Subcutaneous adipose tissue (tissue), 4 donors: ENCODE measurements around the gene GHDC. TPM values are rescaled to one million over a fixed set of nuclear protein-coding genes. Genes with fewer than 3 reads are reported as not detected.

Experiments used
- CTCF ChIP-seq: fragments of 450-650 bp; IDR thresholded peaks from one replicate; pipeline ENCODE4 v1.5.1; 2016; ENCODE audit warnings: low read depth, mild to moderate bottlenecking, control low read depth, antibody characterized with exemption, moderate library complexity
- total RNA-seq, 4 donors: library from RNA; depleted of rRNA; stranded (reverse); fragments of >200 nt; gene quantifications; one replicate each; pipeline ENCODE4 v1.1.0, GENCODE V29; 2016

Gene GHDC
- total RNA-seq, 4 donors from 2014 or later = 18.8 to 47.5 (median 45.3) TPM

GRCh38 chr17:42190491-42191274 lies 3.6 kb downstream of the GHDC start:
- no peak for TF ChIP-seq CTCF

- TF ChIP-seq CTCF = no peak
Measured at GRCh38 chr17:42189651-42189965, 4.7 kb downstream of the GHDC start.

- no peak for TF ChIP-seq CTCF
Measured at GRCh38 chr17:42188749-42189650, 5.3 kb downstream of the GHDC start.

- TF ChIP-seq CTCF = no peak
Measured at GRCh38 chr17:42187833-42188232, 6.5 kb downstream of the GHDC start.

GRCh38 chr17:42185621-42185930 lies 8.7 kb downstream of the GHDC start:
- no peak for TF ChIP-seq CTCF

- TF ChIP-seq CTCF = no peak
Measured at GRCh38 chr17:42184713-42185620, 9.3 kb downstream of the GHDC start, which contains the start of gene HCRT. HCRT (minus strand) TSS chr17:42185452; CDS start chr17:42185365, 87 bp downstream.
